H9 (cell line): Measurements from ENCODE around the gene FRAT2. TPM values are rescaled to one million over a fixed set of nuclear protein-coding genes. Genes with fewer than 3 reads are reported as not detected.

Experiments used
- DNase-seq: peaks from one replicate; pipeline ENCODE4 v3.0.0-alpha.2; 2017
- H2AFZ ChIP-seq: one replicate; pipeline ENCODE4 v1.6.1; 2013; ENCODE audit warnings: mild to moderate bottlenecking, low read length, control low read depth, moderate library complexity
- H2AK5ac ChIP-seq: 2 replicates; pipeline ENCODE4 v1.6.1; 2013; ENCODE audit warnings: low read length, control low read depth, mixed read lengths; ENCODE audit not compliant: insufficient read length
- H2BK120ac ChIP-seq: one replicate; pipeline ENCODE4 v1.6.1; 2013; ENCODE audit warnings: low read depth, mild to moderate bottlenecking, low read length, control low read depth, inconsistent platforms; ENCODE audit not compliant: poor library complexity, severe bottlenecking
- H2BK12ac ChIP-seq: 2 replicates; pipeline ENCODE4 v1.6.1; 2013; ENCODE audit warnings: low read length, control low read depth, mixed read lengths, low read depth; ENCODE audit not compliant: insufficient read length
- H2BK15ac ChIP-seq: 2 replicates; pipeline ENCODE4 v1.6.1; 2013; ENCODE audit warnings: low read depth, low read length, control low read depth
- H2BK20ac ChIP-seq: one replicate; pipeline ENCODE4 v1.6.1; 2013; ENCODE audit warnings: low read depth, mild to moderate bottlenecking, low read length, control low read depth, inconsistent platforms; ENCODE audit not compliant: poor library complexity, severe bottlenecking
- H2BK5ac ChIP-seq: 2 replicates; pipeline ENCODE4 v1.6.1; 2013; ENCODE audit warnings: low read length, control low read depth, mixed read lengths; ENCODE audit not compliant: insufficient read length
- H3K14ac ChIP-seq: 2 replicates; pipeline ENCODE4 v1.6.1; 2013; ENCODE audit warnings: low read length, control low read depth; ENCODE audit not compliant: insufficient read depth
- H3K18ac ChIP-seq: 2 replicates; pipeline ENCODE4 v1.6.1; 2013; ENCODE audit warnings: low read depth, mild to moderate bottlenecking, mixed read lengths, low read length, control low read depth; ENCODE audit not compliant: insufficient read length
- H3K23ac ChIP-seq: 2 replicates; pipeline ENCODE4 v1.6.1; 2013; ENCODE audit warnings: low read length, control low read depth, mixed read lengths, low read depth; ENCODE audit not compliant: insufficient read length
- H3K23me2 ChIP-seq: 2 replicates; pipeline ENCODE4 v1.6.1; 2013; ENCODE audit warnings: low read depth, mild to moderate bottlenecking, mixed read lengths, low read length, control low read depth; ENCODE audit not compliant: insufficient read length, poor library complexity, severe bottlenecking
- H3K27ac ChIP-seq: 2 replicates; pipeline ENCODE4 v1.5.1; 2013; ENCODE audit warnings: low read length, control low read depth, mixed read lengths, low read depth; ENCODE audit not compliant: insufficient read length
- H3K27me3 ChIP-seq: 2 replicates; pipeline ENCODE4 v1.6.1; 2013; ENCODE audit warnings: low read length, control low read depth, inconsistent platforms; ENCODE audit not compliant: insufficient read depth
- H3K4ac ChIP-seq: 2 replicates; pipeline ENCODE4 v1.6.1; 2013; ENCODE audit warnings: low read depth, mild to moderate bottlenecking, control low read depth, inconsistent platforms, low read length, moderate library complexity
- H3K4me1 ChIP-seq: 2 replicates; pipeline ENCODE4 v1.6.1; 2013; ENCODE audit warnings: low read length, control low read depth, inconsistent platforms; ENCODE audit not compliant: insufficient read depth
- H3K4me2 ChIP-seq: 2 replicates; pipeline ENCODE4 v1.6.1; 2013; ENCODE audit warnings: low read length, control low read depth, mixed read lengths; ENCODE audit not compliant: insufficient read length, insufficient read depth
- H3K56ac ChIP-seq: 2 replicates; pipeline ENCODE4 v1.6.1; 2013; ENCODE audit warnings: low read depth, mild to moderate bottlenecking, mixed read lengths, low read length, control low read depth; ENCODE audit not compliant: insufficient read length
- H3K79me1 ChIP-seq: 2 replicates; pipeline ENCODE4 v1.6.1; 2013; ENCODE audit warnings: low read depth, mild to moderate bottlenecking, moderate library complexity, low read length, control low read depth, inconsistent platforms; ENCODE audit not compliant: insufficient read depth, poor library complexity, severe bottlenecking
- H3K79me2 ChIP-seq: 2 replicates; pipeline ENCODE4 v1.6.1; 2013; ENCODE audit warnings: low read length, control low read depth, inconsistent platforms; ENCODE audit not compliant: insufficient read depth
- H3K9ac ChIP-seq: 2 replicates; pipeline ENCODE4 v1.6.1; 2013; ENCODE audit warnings: low read length, control low read depth, mixed read lengths; ENCODE audit not compliant: insufficient read length; ENCODE audit errors: extremely low read depth
- H3K9me3 ChIP-seq: one replicate; pipeline ENCODE4 v1.6.1; 2013; ENCODE audit warnings: low read depth, low read length, inconsistent platforms; ENCODE audit not compliant: control insufficient read depth
- H3T11ph ChIP-seq: one replicate; pipeline ENCODE4 v1.6.1; 2013; ENCODE audit warnings: mild to moderate bottlenecking, low read length, control low read depth, inconsistent platforms
- H4K20me1 ChIP-seq: one replicate; pipeline ENCODE4 v1.6.1; 2013; ENCODE audit not compliant: control insufficient read depth, insufficient read length, insufficient read depth
- H4K5ac ChIP-seq: 2 replicates; pipeline ENCODE4 v1.6.1; 2013; ENCODE audit warnings: low read depth, mild to moderate bottlenecking, mixed read lengths, low read length, control low read depth; ENCODE audit not compliant: insufficient read length
- H4K8ac ChIP-seq: replicated peaks from 2 replicates; pipeline ENCODE4 v1.6.1; 2013; ENCODE audit warnings: low read length, control low read depth, mixed read lengths, low read depth; ENCODE audit not compliant: insufficient read length
- H4K91ac ChIP-seq: 2 replicates; pipeline ENCODE4 v1.6.1; 2013; ENCODE audit warnings: low read depth, mild to moderate bottlenecking, moderate library complexity, mixed read lengths, low read length, control low read depth; ENCODE audit not compliant: insufficient read length
- H3K27ac Mint-ChIP-seq, 3 experiments: 2 replicates in 2 of 3; 3 replicates in 1 of 3; pipeline ENCODE4 v1.8.0; 2020 to 2021; ENCODE audit warnings: mixed read lengths in 3 of 3, mild to moderate bottlenecking in 1 of 3, moderate library complexity in 1 of 3
- H3K27me3 Mint-ChIP-seq: 2 replicates; pipeline ENCODE4 v1.8.0; 2021; ENCODE audit warnings: low read depth, mild to moderate bottlenecking, moderate library complexity, mixed read lengths
- H3K36me3 Mint-ChIP-seq, 3 experiments: 2 replicates in 2 of 3; 3 replicates in 1 of 3; pipeline ENCODE4 v1.8.0; 2020 to 2021; ENCODE audit warnings: low read depth in 3 of 3, mixed read lengths in 3 of 3; ENCODE audit not compliant: insufficient read depth in 1 of 3
- H3K4me1 Mint-ChIP-seq, 2 experiments: 2 replicates each; pipeline ENCODE4 v1.8.0; 2020; ENCODE audit warnings: mixed read lengths in 2 of 2
- H3K4me3 Mint-ChIP-seq, 2 experiments: 2 replicates in 1 of 2; 3 replicates in 1 of 2; pipeline ENCODE4 v1.8.0; 2020 to 2021; ENCODE audit warnings: mild to moderate bottlenecking in 2 of 2, mixed read lengths in 2 of 2, moderate library complexity in 1 of 2
- H3K9me3 Mint-ChIP-seq, 2 experiments: 2 replicates in 1 of 2; 3 replicates in 1 of 2; pipeline ENCODE4 v1.8.0; 2020; ENCODE audit warnings: mild to moderate bottlenecking in 2 of 2, mixed read lengths in 2 of 2, moderate library complexity in 1 of 2
- CTCF ChIP-seq: fragments of 200-600 bp; sonication (generic); conservative IDR thresholded peaks from 3 replicates; pipeline ENCODE4 v1.8.0; 2021; ENCODE audit warnings: antibody characterized with exemption, mild to moderate bottlenecking
- WGBS: extraction: QIAGEN DNeasy Blood & Tissue Kit; methylation state at CpG from one replicate; pipeline ENCODE4 v1.1.7; 2013; ENCODE audit warnings: missing lambda C conversion rate, low lambda C conversion rate, mixed read lengths; ENCODE audit not compliant: insufficient read length; ENCODE audit errors: extremely low coverage; 5-methylcytosine and 5-hydroxymethylcytosine counted together
- total RNA-seq: library from RNA; stranded (reverse); gene quantifications from 2 replicates; pipeline ENCODE4 v1.2.1, GENCODE V29; 2021

FRAT2 gene
- total RNA-seq, 1 experiment from 2014 or later, result 129 TPM

- Mint-ChIP-seq H3K4me1 (peaks cover 9 to 11% of the 10 kb centered on the region in 2 experiments), H3K27me3 (peaks cover 9% of the 10 kb centered on the region), H3K27ac (no peak overlapping the region), H3K9me3 (no peaks in the 10 kb centered on the region; a peak in 1 of 5 replicates), H3K4me3 (no peak overlapping the region), H3K36me3 (no peaks in the 10 kb centered on the region)
- no peak overlapping the region for H4K5ac ChIP-seq
- H4K20me1 ChIP-seq, result no peaks in the 10 kb centered on the region
- no peak overlapping the region for H3K9ac ChIP-seq
- H3K27ac ChIP-seq, result no peak overlapping the region
- TF ChIP-seq CTCF, result no peak
- H3K4me2 ChIP-seq, result no peak overlapping the region
- no peak overlapping the region for H3K18ac ChIP-seq
- H4K91ac ChIP-seq, result no peak overlapping the region
- H2BK5ac ChIP-seq, result no peak overlapping the region
- H3K23ac ChIP-seq, result no peak overlapping the region
- H3K27me3 ChIP-seq, result no peaks in the 10 kb centered on the region
- H2BK15ac ChIP-seq, result no peak overlapping the region
- WGBS, result no CpG with 5 or more reads among the region's 4 CpGs
- H3K56ac ChIP-seq, result no peak overlapping the region
- no peak overlapping the region for H2AK5ac ChIP-seq
- H3K79me2 ChIP-seq, result no peaks in the 10 kb centered on the region
- no peak overlapping the region for H2BK120ac ChIP-seq
- no peak overlapping the region for H2BK20ac ChIP-seq
- no peak overlapping the region for H3K14ac ChIP-seq
- H3K4me1 ChIP-seq, result no peaks in the 10 kb centered on the region
- no peak overlapping the region for H3K4ac ChIP-seq
- no peak overlapping the region for H3T11ph ChIP-seq
- no peaks in the 10 kb centered on the region for H3K79me1 ChIP-seq
- H3K9me3 ChIP-seq, result no peaks in the 10 kb centered on the region
- H3K23me2 ChIP-seq, result peaks cover 8% of the 10 kb centered on the region
- H2AFZ ChIP-seq, result no peak overlapping the region
- H4K8ac ChIP-seq, result no peak overlapping the region
- DNase-seq, result no peak
- H2BK12ac ChIP-seq, result no peak overlapping the region
These were observed 19.9 kb downstream of the FRAT2 start for GRCh38 chr10:97314671-97315070.
